Measurements from ENCODE around the gene KIDINS220.

KIDINS220 gene

DNA sequence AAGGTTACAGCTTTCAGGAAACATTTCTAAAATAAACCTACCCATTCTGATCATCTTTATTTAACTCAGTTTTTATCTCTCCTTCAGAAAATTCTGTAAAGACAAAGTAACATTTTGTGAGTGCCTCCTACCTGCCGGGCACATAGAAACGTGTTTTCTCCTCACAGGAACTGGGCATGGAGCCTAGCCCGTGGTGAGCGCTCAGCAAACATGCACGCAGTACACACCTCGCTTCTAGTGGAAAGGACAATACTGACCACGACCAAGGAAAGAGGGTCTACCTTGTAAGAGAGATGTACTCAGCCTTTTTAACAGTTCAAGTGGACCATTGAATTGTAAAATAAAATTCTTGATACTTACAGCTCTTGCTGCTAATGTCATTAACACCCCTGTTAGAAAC is 24.8 kb upstream of the KIDINS220 start:
- no peak overlapping the region for H3K4me3 ChIP-seq (ENCODE audit: low read length)
- peaks cover 20% of the 10 kb centered on the region for H3K36me3 ChIP-seq (ENCODE audit: insufficient read depth, low read length)
- H3K27me3 ChIP-seq (ENCODE audit: insufficient read depth, low read length): no peaks in the 10 kb centered on the region
- H2AFZ ChIP-seq (ENCODE audit: low read depth, low read length): no peak overlapping the region
- H3K9me3 ChIP-seq (ENCODE audit: low read length): no peaks in the 10 kb centered on the region
- no peaks in the 10 kb centered on the region for H3K4me1 ChIP-seq (ENCODE audit: insufficient read depth, low read length)

DNA sequence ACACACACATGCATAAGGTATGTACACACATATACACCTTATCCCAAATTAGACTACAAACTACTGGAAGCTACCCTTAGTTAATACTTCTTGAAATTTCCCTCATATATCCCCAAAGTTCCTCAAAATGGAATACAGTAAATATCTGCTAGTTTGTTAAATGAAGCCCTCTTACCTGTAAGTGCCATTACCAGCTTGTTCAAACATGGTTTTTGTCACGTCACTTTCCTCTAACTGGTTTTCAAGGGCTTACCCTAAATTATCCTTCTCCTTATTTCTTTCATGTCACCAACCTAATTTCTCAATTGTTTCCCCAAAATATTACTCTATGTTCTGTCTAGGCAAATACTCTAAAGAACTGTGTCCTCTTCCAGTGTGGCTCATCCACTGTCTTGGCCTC is 24.4 kb upstream of the KIDINS220 start:
- Histone ChIP-seq H3K4me3 (ENCODE audit: low read length) (no peak overlapping the region), H3K27me3 (ENCODE audit: insufficient read depth, low read length) (no peaks in the 10 kb centered on the region), H2AFZ (ENCODE audit: low read depth, low read length) (no peak overlapping the region), H3K4me1 (ENCODE audit: insufficient read depth, low read length) (no peaks in the 10 kb centered on the region), H3K36me3 (ENCODE audit: insufficient read depth, low read length) (peaks cover 20% of the 10 kb centered on the region), H3K9me3 (ENCODE audit: low read length) (no peaks in the 10 kb centered on the region)

DNA sequence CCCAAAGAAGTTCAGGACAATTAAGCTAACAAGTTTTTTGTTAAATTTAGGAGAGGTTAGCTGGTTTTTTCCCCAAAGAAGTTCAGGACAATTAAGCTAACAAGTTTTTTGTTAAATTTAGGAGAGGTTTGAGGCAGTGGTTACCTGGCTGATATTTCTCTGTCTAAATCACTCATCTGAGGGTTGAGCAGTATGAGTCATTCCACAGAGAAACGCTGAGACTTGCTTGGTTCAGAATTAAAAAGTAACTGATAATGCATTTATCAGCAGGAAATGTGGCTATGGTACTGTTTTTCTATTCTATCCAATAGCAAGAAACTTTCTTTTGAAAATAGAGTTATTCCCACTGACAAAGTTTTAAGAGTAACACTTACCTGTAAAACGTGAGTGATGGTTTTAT is 22.8 kb upstream of the KIDINS220 start:
- Histone ChIP-seq H3K4me1 (ENCODE audit: insufficient read depth, low read length) (peaks cover under 1% of the 10 kb centered on the region), H3K36me3 (ENCODE audit: insufficient read depth, low read length) (peaks cover 17% of the 10 kb centered on the region)

DNA sequence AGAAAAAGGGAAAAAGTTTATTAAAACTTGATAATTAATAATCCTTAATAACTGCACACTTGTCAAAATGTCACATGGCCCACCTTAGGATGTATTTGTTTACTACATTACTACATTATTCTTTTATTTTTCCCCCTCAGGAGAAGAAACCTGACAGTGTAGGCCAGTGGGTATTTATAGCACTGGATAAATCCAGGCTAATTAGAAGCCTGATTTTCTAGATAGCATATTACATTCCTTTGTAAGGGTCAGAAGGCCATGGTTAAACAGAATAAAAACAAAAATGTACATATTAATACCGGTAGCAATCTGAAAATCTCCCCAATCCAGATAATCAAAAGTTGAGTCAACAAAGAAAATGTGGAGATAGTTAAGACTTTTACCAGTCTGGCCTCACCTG is 21.5 kb upstream of the KIDINS220 start:
- Histone ChIP-seq H3K27me3 (ENCODE audit: insufficient read depth, low read length) (no peaks in the 10 kb centered on the region), H2AFZ (ENCODE audit: low read depth, low read length) (no peak overlapping the region), H3K4me1 (ENCODE audit: insufficient read depth, low read length) (peaks cover 7% of the 10 kb centered on the region), H3K36me3 (ENCODE audit: insufficient read depth, low read length) (peaks cover 14% of the 10 kb centered on the region), H3K4me3 (ENCODE audit: low read length) (no peak overlapping the region), H3K9me3 (ENCODE audit: low read length) (no peaks in the 10 kb centered on the region)

More for the DNA sequence above, 22.8 kb upstream of the KIDINS220 start:
- Histone ChIP-seq H3K27me3 (ENCODE audit: insufficient read depth, low read length) (no peaks in the 10 kb centered on the region), H2AFZ (ENCODE audit: low read depth, low read length) (no peak overlapping the region), H3K9me3 (ENCODE audit: low read length) (no peaks in the 10 kb centered on the region), H3K4me3 (ENCODE audit: low read length) (no peak overlapping the region)

DNA sequence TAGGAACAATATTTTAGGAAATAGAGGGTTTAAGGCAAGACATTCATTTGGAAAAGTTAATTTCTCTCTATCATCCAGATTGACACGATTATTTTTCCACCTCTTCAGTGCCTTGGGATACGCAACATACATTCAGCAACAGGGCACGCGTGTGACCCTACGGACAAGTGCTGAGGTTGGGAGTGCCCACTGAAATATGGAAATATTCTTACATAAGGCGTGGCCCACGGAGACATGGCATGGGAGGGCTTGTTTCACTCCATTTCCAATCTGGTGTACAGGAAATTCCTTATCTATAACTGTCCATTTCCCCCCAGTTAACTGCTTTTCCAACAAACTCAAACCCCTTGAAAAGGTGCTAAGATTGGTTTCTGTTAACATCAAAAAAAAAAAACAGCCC is 20.9 kb upstream of the KIDINS220 start:
- Histone ChIP-seq H3K4me3 (ENCODE audit: low read length) (no peak overlapping the region), H3K36me3 (ENCODE audit: insufficient read depth, low read length) (peaks cover 14% of the 10 kb centered on the region), H2AFZ (ENCODE audit: low read depth, low read length) (no peak overlapping the region), H3K4me1 (ENCODE audit: insufficient read depth, low read length) (peaks cover 7% of the 10 kb centered on the region), H3K9me3 (ENCODE audit: low read length) (no peaks in the 10 kb centered on the region), H3K27me3 (ENCODE audit: insufficient read depth, low read length) (no peaks in the 10 kb centered on the region)

DNA sequence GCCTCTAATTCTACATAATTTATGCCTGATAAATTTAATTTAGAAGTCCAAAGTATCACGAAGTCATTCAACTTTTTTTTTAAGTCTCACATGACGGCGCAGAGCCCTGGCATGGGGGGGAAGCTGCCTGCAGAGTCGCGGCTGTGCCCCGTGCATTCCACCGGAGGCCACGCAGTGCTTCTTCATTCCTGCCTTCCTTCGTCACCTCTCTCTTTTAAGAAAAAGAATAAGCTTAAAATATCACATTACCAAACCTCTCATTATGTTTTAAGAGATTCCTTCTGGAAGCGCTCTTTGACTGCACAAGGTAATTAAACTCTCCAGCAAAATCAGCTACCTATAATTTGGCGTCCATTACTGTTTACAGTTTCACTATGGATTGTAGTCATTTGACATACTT is 20.3 kb upstream of the KIDINS220 start:
- no peaks in the 10 kb centered on the region for H3K27me3 ChIP-seq (ENCODE audit: insufficient read depth, low read length)
- peaks cover 14% of the 10 kb centered on the region for H3K36me3 ChIP-seq (ENCODE audit: insufficient read depth, low read length)
- H2AFZ ChIP-seq (ENCODE audit: low read depth, low read length): no peak overlapping the region
- H3K4me1 ChIP-seq (ENCODE audit: insufficient read depth, low read length): peaks cover 7% of the 10 kb centered on the region
- H3K4me3 ChIP-seq (ENCODE audit: low read length): no peak overlapping the region
- no peaks in the 10 kb centered on the region for H3K9me3 ChIP-seq (ENCODE audit: low read length)

DNA sequence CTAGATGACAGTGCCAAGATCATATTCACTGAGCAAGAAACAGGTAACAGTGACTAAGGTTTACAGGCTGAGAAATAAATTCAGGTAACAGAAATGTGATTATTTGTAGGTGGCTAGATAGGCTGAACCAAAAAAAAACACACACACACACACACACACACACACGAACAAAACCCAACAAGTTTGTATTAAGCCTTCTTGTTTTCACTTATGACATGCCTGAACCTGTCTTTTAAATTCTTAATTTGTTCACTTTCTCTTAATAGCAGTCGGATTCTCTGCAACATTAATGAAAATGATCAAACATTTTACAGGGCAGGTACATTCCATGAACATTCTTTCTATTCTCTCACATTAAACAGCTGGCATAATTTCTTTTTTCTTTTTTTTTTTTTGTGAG is 18.8 kb upstream of the KIDINS220 start:
- Histone ChIP-seq H3K4me1 (ENCODE audit: insufficient read depth, low read length) (peaks cover 7% of the 10 kb centered on the region), H3K27me3 (ENCODE audit: insufficient read depth, low read length) (no peaks in the 10 kb centered on the region), H3K4me3 (ENCODE audit: low read length) (no peak overlapping the region)

DNA sequence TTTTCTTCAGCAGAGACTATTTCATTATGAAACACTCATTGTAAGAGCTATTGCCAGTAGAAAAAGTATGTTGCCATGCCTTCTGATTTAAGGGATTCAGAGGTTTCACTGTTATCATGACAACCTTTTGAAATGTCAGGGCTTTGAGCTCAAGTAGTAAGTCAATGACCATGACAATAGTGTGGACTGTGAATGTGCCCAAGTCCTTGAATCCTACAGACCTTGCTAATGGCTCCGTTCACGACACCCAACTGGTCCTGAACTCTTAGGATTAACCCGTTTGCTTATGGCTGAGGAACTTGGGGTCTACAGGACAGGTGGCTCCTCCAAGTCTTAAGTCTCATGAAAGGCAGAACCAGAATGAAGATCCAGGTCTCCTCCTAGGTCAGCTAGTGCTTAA is 17.6 kb upstream of the KIDINS220 start:
- Histone ChIP-seq H2AFZ (ENCODE audit: low read depth, low read length) (no peak overlapping the region), H3K4me3 (ENCODE audit: low read length) (no peak overlapping the region), H3K4me1 (ENCODE audit: insufficient read depth, low read length) (peaks cover 7% of the 10 kb centered on the region), H3K9me3 (ENCODE audit: low read length) (no peaks in the 10 kb centered on the region), H3K36me3 (ENCODE audit: insufficient read depth, low read length) (peaks cover 4% of the 10 kb centered on the region), H3K27me3 (ENCODE audit: insufficient read depth, low read length) (no peaks in the 10 kb centered on the region)

More for the DNA sequence above, 18.8 kb upstream of the KIDINS220 start:
- H2AFZ ChIP-seq (ENCODE audit: low read depth, low read length): no peak overlapping the region
- H3K36me3 ChIP-seq (ENCODE audit: insufficient read depth, low read length): peaks cover 8% of the 10 kb centered on the region
- no peaks in the 10 kb centered on the region for H3K9me3 ChIP-seq (ENCODE audit: low read length)

DNA sequence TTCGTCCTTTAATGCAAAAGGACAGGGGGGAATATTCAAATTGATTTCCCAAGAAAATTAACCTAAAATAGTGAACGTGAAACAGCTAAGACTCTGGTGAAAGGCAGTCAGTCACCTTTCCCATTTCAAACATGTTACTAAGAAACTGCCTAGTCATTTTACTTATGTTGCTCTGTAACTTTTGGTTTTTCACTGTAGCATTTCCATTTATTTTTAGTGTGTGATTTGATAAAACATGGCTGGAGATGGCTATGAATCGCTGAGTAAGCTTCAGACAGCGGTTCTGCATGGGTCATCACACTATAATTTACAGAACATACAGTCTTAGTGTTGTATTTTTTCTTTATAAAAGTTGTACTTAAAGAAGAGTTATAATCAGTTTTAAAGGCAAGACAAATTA is 16.0 kb upstream of the KIDINS220 start:
- H2AFZ ChIP-seq (ENCODE audit: low read depth, low read length): no peak overlapping the region
- no peak overlapping the region for H3K4me3 ChIP-seq (ENCODE audit: low read length)
- H3K4me1 ChIP-seq (ENCODE audit: insufficient read depth, low read length): peaks cover 7% of the 10 kb centered on the region
- no peaks in the 10 kb centered on the region for H3K27me3 ChIP-seq (ENCODE audit: insufficient read depth, low read length)
- no peaks in the 10 kb centered on the region for H3K9me3 ChIP-seq (ENCODE audit: low read length)
- H3K36me3 ChIP-seq (ENCODE audit: insufficient read depth, low read length): peaks cover 3% of the 10 kb centered on the region

DNA sequence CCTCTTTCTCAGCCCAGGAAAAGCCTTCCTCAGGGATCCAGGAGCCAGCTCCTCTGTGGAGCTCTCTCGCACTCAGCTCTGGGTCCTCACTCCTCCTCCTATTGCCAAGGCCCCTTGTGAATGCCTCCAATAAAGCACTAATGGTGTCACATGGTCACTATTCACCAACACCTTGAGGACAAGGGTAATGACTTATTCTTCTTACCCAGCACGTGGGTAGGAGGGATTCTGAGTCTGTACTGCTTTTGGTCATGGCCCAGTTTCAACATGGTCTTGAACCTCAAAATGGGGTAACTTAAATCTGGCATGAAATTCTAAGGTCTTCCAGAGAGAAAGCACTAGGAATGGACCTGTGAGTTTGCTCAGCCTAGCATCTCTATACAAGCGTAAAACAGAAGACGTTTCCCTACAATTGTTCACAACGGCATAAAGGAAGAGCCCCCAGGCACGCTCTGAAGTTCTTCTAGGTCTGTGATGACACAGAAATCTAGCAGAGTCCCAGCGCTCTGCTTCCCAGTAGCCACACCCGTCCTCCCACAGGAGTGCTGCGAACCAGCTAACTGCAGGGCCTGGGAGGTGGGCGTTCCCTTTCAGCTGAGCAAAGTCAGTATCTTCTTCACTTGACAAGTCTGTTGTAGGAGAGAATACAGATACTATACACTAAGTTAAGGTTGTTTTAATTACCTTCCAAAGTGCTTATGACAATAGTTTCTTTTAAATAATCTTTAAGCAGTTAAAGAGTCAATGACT is 14.6 kb upstream of the KIDINS220 start:
- no peaks in the 10 kb centered on the region for H3K27me3 ChIP-seq (ENCODE audit: insufficient read depth, low read length)
- no peaks in the 10 kb centered on the region for H3K36me3 ChIP-seq (ENCODE audit: insufficient read depth, low read length)
- peaks cover 7% of the 10 kb centered on the region for H3K4me1 ChIP-seq (ENCODE audit: insufficient read depth, low read length)
- no peaks in the 10 kb centered on the region for H3K9me3 ChIP-seq (ENCODE audit: low read length)
- H2AFZ ChIP-seq (ENCODE audit: low read depth, low read length): no peak overlapping the region
- H3K4me3 ChIP-seq (ENCODE audit: low read length): no peak overlapping the region

DNA sequence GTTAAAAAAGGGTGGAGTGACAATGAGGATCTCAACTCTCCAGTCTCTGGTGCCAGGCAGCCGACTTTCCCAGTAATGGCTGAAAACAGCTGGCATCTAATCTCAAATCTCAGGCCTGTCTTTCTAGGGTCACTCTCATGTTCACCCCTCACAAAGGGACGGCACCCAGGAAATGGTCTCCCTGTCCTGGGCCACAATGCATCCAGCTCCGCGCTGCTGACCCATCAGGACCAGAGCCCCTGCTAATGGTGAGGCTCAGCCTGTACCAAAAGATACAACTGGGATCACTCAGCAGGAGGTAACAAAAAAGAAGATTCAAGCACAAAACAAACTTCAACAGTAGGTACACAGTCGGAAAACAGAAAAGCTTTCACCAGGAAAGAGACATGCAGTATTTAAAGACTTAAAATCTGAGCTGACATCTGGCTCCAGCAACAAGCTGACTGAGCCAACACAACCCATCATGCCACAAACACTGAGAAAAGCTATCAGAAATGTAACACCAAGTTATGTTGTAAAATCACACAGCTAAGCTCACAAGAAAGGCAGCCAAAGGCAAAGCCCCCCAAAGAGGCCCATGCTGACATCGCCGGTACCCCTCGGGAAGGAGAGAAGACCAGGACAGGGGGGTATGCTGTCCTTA is 13.6 kb upstream of the KIDINS220 start:
- Histone ChIP-seq H3K9me3 (ENCODE audit: low read length) (no peaks in the 10 kb centered on the region), H3K4me3 (ENCODE audit: low read length) (no peak overlapping the region), H3K27me3 (ENCODE audit: insufficient read depth, low read length) (no peaks in the 10 kb centered on the region), H3K36me3 (ENCODE audit: insufficient read depth, low read length) (no peaks in the 10 kb centered on the region), H3K4me1 (ENCODE audit: insufficient read depth, low read length) (peaks cover 7% of the 10 kb centered on the region), H2AFZ (ENCODE audit: low read depth, low read length) (no peak overlapping the region)

DNA sequence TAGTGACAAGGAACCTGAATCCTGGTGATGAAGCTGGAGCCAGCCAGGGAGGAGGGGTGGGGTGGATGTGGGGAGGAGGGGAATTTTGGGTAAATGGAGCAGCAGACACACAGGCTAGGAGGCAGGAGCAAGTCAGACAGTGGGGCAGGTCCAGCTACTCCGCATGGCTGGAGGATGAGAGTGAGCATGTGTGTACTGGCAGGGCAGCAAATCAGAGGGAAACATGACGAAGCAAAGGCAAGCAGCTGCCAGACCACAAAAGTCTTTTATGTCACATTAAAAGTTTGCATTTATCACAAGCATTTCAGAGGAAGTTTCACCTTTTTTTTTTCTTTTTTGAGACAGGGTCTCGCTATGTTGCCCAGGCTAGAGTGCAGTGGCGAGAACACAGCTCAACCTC is 11.9 kb upstream of the KIDINS220 start:
- Histone ChIP-seq H3K4me3 (ENCODE audit: low read length) (no peak overlapping the region), H3K9me3 (ENCODE audit: low read length) (no peaks in the 10 kb centered on the region), H3K4me1 (ENCODE audit: insufficient read depth, low read length) (no peaks in the 10 kb centered on the region), H3K27me3 (ENCODE audit: insufficient read depth, low read length) (no peaks in the 10 kb centered on the region), H2AFZ (ENCODE audit: low read depth, low read length) (no peak overlapping the region), H3K36me3 (ENCODE audit: insufficient read depth, low read length) (no peaks in the 10 kb centered on the region)

DNA sequence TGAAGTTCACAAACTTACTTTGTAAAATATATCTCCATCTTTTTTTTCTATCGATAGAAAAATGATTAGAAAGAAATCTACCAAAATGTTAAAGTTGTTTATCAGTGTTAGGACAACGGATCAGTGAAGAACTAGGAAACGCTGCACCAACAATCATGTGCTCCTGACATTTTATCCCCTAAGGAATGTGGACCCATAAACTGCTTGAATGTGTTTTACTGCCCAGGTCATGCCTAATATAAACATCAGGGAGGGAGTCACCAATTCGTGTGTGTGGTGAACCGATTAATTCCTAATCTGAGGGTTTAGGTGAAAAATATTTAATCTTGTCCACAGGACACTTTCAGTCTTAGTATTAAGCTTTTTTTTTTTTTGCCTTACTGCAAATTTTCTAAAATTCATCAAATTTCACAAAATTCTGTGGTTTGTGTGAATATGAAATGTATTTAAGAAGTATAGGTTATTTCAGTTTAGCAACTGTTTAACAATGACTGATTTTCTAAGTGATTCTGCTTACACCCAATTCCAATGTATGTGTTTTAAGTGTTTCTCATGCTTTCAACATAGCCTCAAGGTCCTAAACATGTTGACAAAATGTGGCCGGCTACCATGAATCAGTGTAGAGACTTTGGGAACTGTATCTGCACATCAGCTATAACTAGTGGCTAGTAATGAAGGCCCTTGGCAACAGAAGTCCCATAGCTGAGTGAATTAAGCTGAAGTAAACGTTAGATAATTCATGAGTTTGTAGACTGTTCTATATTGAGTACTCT is 11.1 kb upstream of the KIDINS220 start:
- H3K36me3 ChIP-seq (ENCODE audit: insufficient read depth, low read length): no peaks in the 10 kb centered on the region
- H3K9me3 ChIP-seq (ENCODE audit: low read length): no peaks in the 10 kb centered on the region
- no peak overlapping the region for H3K4me3 ChIP-seq (ENCODE audit: low read length)
- no peaks in the 10 kb centered on the region for H3K4me1 ChIP-seq (ENCODE audit: insufficient read depth, low read length)
- no peak overlapping the region for H2AFZ ChIP-seq (ENCODE audit: low read depth, low read length)
- H3K27me3 ChIP-seq (ENCODE audit: insufficient read depth, low read length): no peaks in the 10 kb centered on the region
